Activated CD8-positive, alpha-beta memory T cell treated with anti-CD3 and anti-CD28 coated beads for 1 hour (primary cell): ENCODE data around the gene SCYL1.

Experiments used
- DNase-seq, 2 donors: peaks; one replicate each; pipeline ENCODE4 v3.0.0-alpha.2; 2020; ENCODE audit warnings: low read depth in 1 of 2; ENCODE audit errors: extremely low read depth in 1 of 2

Gene SCYL1

GRCh38 chr11:65524741-65525545, at the start of gene SCYL1:
TSS of gene SCYL1 (plus strand) at chr11:65525083. CDS start at chr11:65525154, 71 bp downstream.
- peak; percentile 62 to 80 for DNase-seq

- no peak for DNase-seq
Observed at GRCh38 chr11:65476632-65477148, 48.2 kb upstream of the SCYL1 start.

DNA sequence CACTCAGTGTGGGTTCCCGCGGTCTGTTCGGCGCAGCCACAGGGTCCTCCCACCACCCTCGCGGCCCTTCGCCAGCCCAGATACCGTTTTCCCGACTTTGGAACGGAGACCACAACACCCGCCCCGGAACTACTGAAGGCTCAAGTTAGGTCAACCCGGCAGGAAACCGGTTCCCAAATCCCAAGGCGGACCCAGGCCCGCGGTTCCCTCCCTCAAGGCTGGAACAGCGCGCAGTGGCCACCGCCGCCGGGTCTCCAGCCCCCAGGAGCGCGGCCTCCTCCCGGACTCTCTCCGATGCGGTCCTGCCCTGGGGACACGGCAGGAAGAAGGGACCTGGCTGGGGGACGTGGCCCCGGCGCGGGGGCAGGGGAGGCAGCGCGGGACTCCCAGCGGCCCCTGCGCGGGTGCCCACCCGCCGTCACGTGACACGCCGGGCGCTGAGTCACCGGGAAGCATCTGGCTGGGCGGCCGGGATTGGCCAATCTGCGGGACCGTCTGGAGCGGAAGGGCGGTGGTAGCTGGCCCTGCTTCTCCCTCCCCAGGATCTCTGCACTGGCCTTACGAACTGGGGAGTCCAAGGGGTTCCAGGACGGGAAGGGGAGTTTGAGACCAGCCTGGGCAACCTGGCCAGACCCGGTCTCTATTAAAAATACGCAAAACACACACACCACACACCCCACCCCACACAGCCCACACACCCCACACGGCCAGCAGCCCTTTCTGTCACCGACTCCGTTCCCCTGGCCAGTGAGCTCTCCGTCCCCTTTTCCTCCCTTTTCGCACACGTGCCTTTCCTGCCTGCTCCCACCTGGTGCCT, 47.5 kb upstream of the SCYL1 start:
- peak; percentile 81 to 86 for DNase-seq

- DNase-seq, result no peak
Observed at GRCh38 chr11:65478388-65479183, 46.3 kb upstream of the SCYL1 start.

GRCh38 chr11:65479184-65480145, 45.4 kb upstream of the SCYL1 start:
- no peak for DNase-seq

DNA sequence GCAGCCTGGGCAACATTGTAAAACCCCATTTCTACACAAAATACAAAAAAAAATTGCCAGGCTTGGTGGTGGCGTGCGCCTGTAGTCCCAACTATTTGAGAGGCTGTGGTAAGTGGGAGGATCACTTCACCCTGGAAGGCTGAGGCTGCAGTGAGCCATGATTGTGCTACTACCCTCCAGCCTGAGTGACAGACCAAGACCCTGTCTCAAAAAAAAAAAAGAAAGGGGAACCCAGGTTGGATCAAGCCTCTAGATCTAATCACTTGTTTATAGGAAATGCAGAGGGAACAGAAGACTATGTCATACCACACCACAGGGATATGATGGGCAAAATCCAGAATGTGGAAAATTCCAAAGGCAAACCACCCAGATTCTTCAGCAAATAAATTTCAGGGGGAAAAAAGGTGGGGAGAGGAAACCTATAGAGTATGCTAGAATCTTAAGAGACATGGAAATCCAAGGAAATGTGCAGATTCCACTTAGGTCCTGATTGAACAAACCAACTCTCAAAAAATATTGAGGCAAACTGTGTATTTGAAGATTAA, 42.5 kb upstream of the SCYL1 start:
- no peak for DNase-seq

- no peak for DNase-seq
Observed at GRCh38 chr11:65485920-65486219, 39.0 kb upstream of the SCYL1 start.

DNA sequence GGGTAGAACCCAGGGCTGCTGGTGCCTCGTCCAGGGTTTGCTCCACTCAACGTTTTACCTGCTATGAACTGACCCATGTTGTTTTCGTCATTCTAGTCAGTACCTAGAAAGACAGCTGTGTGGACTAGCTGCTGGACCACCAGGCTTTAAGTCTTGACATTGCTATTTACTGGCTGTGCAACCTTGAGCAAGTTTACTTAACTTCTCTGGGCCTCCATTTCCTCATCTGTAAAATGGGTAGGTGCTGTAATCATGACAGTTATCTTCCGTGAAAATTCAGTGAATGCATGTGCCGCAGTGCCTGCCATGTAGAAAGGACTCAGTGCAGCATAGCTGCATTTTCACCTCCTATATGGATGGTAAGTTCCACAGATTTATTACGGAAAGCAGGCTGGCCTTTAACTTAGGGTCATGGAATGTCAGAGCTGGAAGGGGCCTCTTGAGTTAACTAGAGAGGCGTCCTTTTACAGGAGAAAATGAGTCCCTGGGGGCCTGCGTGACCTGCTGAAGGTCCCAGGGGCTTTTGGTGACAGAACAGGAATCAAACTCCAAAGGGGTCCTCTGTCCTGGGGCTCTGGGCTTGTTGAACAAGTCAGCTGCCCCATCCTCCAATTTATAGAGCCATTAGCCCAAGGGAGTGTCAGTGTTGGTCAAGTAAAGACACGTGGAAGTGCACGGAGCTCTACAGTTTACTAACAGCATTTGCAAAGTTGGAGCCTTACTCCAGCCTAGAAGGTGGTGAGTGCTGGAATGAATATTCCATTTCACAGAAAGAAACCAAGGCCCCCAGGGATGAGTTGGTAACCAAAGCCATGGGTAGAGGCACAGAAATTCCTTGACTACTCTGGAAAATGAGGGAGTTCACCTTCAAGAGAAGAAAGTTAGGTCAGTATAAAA, 38.1 kb upstream of the SCYL1 start:
- no peak for DNase-seq

DNA sequence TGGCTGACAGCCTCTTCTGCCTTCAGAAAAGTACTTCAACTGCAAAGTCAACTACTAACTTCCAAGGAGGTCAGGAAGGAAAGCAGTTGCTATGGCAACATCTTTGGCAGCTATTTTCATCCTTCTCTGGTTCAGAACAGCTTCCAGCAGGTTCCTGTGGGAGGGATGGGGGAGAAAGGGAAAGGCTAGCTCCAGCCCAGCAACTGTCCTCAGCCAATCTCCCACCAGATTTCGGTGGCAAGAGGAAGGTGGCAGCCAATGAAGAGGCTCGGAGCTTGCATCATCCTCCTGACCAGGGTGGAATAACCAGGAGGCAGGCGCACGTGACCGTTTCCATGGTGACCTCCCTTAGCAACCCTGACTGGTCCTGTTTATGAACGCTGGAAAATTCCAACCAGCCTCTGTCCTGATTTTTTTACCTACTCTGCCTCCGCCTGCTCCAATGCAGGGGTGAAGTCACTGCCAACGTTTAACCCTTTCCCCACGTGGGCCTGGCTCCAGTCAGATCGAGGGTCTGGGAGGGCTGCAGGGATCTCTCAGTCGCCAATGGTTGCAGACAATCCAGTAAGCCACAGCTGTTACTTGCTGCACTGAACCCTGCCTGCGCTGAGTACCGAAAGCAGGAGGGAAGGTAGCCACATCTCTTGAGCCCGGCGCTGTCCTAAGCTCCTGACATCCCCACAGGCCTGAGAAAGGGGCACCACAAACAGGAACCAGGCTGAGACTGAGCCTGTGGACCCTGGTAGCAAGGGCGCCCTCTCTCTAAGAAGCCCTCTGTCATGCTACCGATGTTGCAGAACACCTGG, 37.2 kb upstream of the SCYL1 start:
- DNase-seq, result no peak

DNA sequence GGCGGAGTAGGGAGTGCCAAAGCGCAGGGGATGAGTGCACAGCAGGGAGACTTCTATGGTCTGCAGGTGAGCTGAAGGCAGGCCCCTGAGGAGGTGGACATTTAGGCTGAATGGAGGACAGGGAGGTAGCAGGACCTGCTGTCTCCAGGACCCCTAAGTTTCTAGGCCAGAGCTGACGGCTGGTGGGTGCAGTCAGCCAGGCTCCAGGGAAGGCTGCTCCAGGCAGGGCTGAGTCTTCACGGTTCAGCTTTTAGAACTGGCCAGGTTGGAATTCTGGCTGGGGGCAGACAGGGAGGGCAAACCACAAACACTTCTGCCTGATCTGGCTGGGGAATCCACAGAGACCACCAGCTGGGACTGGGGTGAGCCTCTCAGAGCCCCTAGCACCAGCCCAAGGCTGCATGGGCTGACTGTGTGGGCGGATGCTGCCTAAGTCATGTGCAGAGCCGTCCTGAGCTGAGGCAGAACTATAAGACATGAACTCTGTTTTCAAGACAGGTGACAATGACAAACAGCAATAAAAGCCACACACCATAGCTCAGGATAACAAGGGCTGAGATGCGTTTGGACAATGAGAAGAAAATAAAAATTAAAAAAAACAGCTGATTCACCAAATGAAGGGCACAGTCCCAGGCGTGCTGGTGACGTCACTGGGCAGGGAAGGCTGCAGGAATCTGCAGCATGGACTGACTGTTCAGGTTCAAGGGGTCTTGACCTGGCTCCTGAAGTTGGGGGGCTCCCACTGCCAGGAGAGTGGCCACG, 36.4 kb upstream of the SCYL1 start:
- no peak for DNase-seq

- DNase-seq, result no peak
Observed at GRCh38 chr11:65489035-65489705, 35.7 kb upstream of the SCYL1 start.

DNA sequence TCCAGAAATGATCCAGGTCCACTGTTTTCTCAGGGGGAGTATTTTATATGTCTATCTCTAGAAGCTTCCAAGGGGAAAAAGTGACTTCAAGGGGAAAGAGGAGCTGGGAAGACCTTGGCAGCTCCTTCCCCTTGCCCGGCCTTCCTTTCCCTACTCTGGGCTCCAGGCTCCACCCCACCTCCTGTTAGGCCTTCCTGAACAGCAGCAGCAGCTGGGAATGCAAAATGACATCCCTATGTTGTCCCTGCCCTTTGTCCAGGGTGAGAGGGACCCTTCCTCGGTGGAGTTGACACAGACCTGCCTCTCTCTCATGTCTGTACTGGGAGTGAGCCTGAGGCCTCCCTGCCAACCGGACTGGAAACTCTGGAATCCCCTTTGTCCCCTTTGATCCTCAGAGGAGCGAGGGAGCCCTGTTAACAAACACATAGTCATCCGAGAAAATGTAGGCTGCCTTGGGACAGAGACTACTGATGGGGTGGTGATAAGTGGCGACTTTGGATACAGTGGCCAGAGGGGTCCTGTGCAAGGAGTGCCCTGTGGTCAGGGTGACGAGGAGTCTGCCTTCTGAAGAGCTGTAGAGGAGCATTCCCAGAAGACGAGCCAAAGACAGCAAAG, 35.1 kb upstream of the SCYL1 start:
- DNase-seq, result no peak

- DNase-seq, result no peak
Observed at GRCh38 chr11:65491163-65491465, 33.8 kb upstream of the SCYL1 start.

DNA sequence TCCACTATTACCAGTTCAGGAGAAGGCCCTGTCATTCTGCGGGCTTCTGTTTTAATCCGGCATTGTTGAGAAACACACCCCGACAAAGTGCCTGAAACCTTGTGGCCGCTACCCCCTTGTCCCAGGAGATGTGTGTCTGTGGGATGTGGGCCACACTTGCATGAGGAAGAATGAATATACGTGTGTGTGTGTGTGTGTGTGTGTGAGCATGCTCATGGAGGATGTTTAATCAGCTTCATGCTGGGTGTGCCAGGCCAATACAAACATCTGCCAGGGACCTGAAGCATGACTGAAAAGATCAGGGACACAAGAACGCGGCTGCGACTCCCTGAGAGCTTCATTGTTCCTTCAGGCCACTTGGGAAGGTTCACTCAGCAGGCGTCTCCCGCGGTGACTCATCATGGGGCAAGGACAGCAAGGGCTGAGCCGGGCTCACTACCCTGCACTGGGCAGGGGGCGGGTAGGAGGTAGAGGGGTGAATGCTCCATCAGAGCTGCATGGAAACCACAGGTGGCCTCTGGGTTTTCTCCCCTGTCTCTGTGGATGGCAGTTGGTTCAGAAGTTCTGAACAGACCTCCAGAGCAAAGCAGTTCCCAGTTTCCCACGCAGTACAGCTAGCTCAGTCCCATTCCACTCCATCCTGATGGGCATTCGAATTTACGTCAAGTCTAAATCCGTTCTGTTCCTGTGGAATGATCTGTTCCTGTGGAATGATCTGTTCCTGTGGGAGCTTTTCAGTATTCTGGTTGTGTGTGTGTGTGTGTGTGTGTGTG, 33.1 kb upstream of the SCYL1 start:
- no peak for DNase-seq

DNA sequence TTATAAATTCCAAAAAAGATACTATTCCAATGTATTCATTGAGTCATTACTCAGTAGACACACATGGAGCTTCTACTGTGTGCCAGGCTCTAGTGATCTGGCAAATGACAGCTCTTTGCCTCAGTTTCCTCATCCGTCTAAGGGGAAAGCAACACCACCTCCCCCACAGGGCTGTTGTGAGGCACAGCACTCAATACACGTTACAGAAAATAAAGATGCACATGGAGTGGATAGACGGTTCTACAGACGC, 32.6 kb upstream of the SCYL1 start:
- DNase-seq, result no peak
